ENCODE results near the gene FAM193A.
"Not testable (repeated sequence)": the region's sequence is repeated elsewhere in the genome, so short reads cannot be mapped to it uniquely, and the experiment has no call there.

Gene FAM193A

GRCh38 chr4:2617955-2618354 is 81.5 kb downstream of the FAM193A start:
- no peak for DNase-seq

- not testable (repeated sequence) for DNase-seq
Observed at GRCh38 chr4:2618729-2619128, 82.3 kb downstream of the FAM193A start.

- no peak for DNase-seq
Observed at GRCh38 chr4:2619459-2619858, 83.0 kb downstream of the FAM193A start.

GRCh38 chr4:2621419-2621818 is 85.0 kb downstream of the FAM193A start:
- DNase-seq, result no peak

GRCh38 chr4:2623442-2623841 is 87.0 kb downstream of the FAM193A start:
- no peak for DNase-seq

GRCh38 chr4:2624782-2625530 is 88.5 kb downstream of the FAM193A start:
- DNase-seq, result no peak

GRCh38 chr4:2626231-2626630 is 89.8 kb downstream of the FAM193A start:
- no peak for DNase-seq

- DNase-seq, result no peak
Observed at GRCh38 chr4:2630556-2631273, 94.3 kb downstream of the FAM193A start.

GRCh38 chr4:2634014-2634413 is 97.6 kb downstream of the FAM193A start:
- no peak for DNase-seq

- no peak for DNase-seq
Observed at GRCh38 chr4:2636331-2636730, 99.9 kb downstream of the FAM193A start.

- DNase-seq, result not testable (repeated sequence)
Observed at GRCh38 chr4:2636994-2637393, 100.5 kb downstream of the FAM193A start.

- DNase-seq, result no peak
Observed at GRCh38 chr4:2637956-2638552, 101.6 kb downstream of the FAM193A start.

GRCh38 chr4:2638730-2639129 is 102.3 kb downstream of the FAM193A start:
- DNase-seq, result no peak

GRCh38 chr4:2642968-2643367 is 106.5 kb downstream of the FAM193A start:
- DNase-seq, result no peak

- DNase-seq, result no peak
Observed at GRCh38 chr4:2643555-2643954, 107.1 kb downstream of the FAM193A start.

- no peak for DNase-seq
Observed at GRCh38 chr4:2646396-2647149, 110.1 kb downstream of the FAM193A start.

GRCh38 chr4:2647403-2648158 is 111.1 kb downstream of the FAM193A start:
- no peak for DNase-seq

GRCh38 chr4:2648159-2648814 is 111.8 kb downstream of the FAM193A start:
- no peak for DNase-seq

- DNase-seq, result no peak
Observed at GRCh38 chr4:2649604-2650114, 113.2 kb downstream of the FAM193A start.

- no peak for DNase-seq
Observed at GRCh38 chr4:2650276-2650675, 113.8 kb downstream of the FAM193A start.

GRCh38 chr4:2651546-2651945 is 115.1 kb downstream of the FAM193A start:
- DNase-seq, result no peak

- DNase-seq, result no peak
Observed at GRCh38 chr4:2651998-2652397, 115.6 kb downstream of the FAM193A start.
